ENCODE results near the gene SERPINA9.

Gene SERPINA9

GRCh38 chr14:94439453-94440057 lies 36.4 kb downstream of the SERPINA9 start:
- Histone ChIP-seq H4K20me1 (ENCODE audit: insufficient read depth, low read length) (no peaks in the 10 kb centered on the region), H3K4me1 (ENCODE audit: low read length) (no peaks in the 10 kb centered on the region), H3K4me2 (ENCODE audit: low read length) (no peak overlapping the region), H3K27ac (ENCODE audit: low read length) (no peak overlapping the region), H2AFZ (ENCODE audit: low read depth, low read length) (no peak overlapping the region), H3K9me3 (ENCODE audit: insufficient read depth, low read length) (no peaks in the 10 kb centered on the region), H3K36me3 (replicated peaks; ENCODE audit: low read depth, low read length) (no peaks in the 10 kb centered on the region), H3K9ac (ENCODE audit: low read length) (no peak overlapping the region), H3K4me3 (ENCODE audit: low read length) (no peak overlapping the region), H3K27me3 (ENCODE audit: low read depth, low read length) (no peaks in the 10 kb centered on the region), H3K79me2 (ENCODE audit: low read length) (no peaks in the 10 kb centered on the region)
- no peak for TF ChIP-seq EZH2phosphoT487 (IDR thresholded peaks at IDR 0.05; ENCODE audit: low read depth)

- Histone ChIP-seq H2AFZ (ENCODE audit: low read depth, low read length) (no peak overlapping the region), H4K20me1 (ENCODE audit: insufficient read depth, low read length) (no peaks in the 10 kb centered on the region), H3K27me3 (ENCODE audit: low read depth, low read length) (peaks cover 3% of the 10 kb centered on the region; the same call in 1 of the 2 replicates), H3K9ac (ENCODE audit: low read length) (no peak overlapping the region), H3K4me1 (ENCODE audit: low read length) (peaks cover 1% of the 10 kb centered on the region; the same call in 1 of the 2 replicates), H3K27ac (ENCODE audit: low read length) (no peak overlapping the region), H3K79me2 (ENCODE audit: low read length) (no peaks in the 10 kb centered on the region), H3K4me2 (ENCODE audit: low read length) (no peak overlapping the region), H3K4me3 (ENCODE audit: low read length) (no peak overlapping the region), H3K9me3 (ENCODE audit: insufficient read depth, low read length) (no peaks in the 10 kb centered on the region), H3K36me3 (replicated peaks; ENCODE audit: low read depth, low read length) (no peaks in the 10 kb centered on the region)
- no peak for TF ChIP-seq CTCF (IDR thresholded peaks at IDR 0.05; ENCODE audit: low read depth, low read length)
- TF ChIP-seq EZH2phosphoT487 (IDR thresholded peaks at IDR 0.05; ENCODE audit: low read depth): no peak
Observed at GRCh38 chr14:94428610-94429009, 47.4 kb downstream of the SERPINA9 start.

- H3K36me3 ChIP-seq (replicated peaks; ENCODE audit: low read depth, low read length): no peaks in the 10 kb centered on the region
- peaks cover 3% of the 10 kb centered on the region; the same call in 1 of the 2 replicates for H3K27me3 ChIP-seq (ENCODE audit: low read depth, low read length)
- H4K20me1 ChIP-seq (ENCODE audit: insufficient read depth, low read length): no peaks in the 10 kb centered on the region
- no peak overlapping the region for H3K27ac ChIP-seq (ENCODE audit: low read length)
- H3K9ac ChIP-seq (ENCODE audit: low read length): no peak overlapping the region
- peaks cover 2% of the 10 kb centered on the region; the same call in 1 of the 2 replicates for H3K4me1 ChIP-seq (ENCODE audit: low read length)
- H2AFZ ChIP-seq (ENCODE audit: low read depth, low read length): no peak overlapping the region
- no peaks in the 10 kb centered on the region for H3K9me3 ChIP-seq (ENCODE audit: insufficient read depth, low read length)
- no peak for TF ChIP-seq CTCF (IDR thresholded peaks at IDR 0.05; ENCODE audit: low read depth, low read length)
- no peak for TF ChIP-seq EZH2phosphoT487 (IDR thresholded peaks at IDR 0.05; ENCODE audit: low read depth)
- H3K4me2 ChIP-seq (ENCODE audit: low read length): no peak overlapping the region
- H3K79me2 ChIP-seq (ENCODE audit: low read length): no peaks in the 10 kb centered on the region
- no peak overlapping the region for H3K4me3 ChIP-seq (ENCODE audit: low read length)
Observed at GRCh38 chr14:94427016-94427613, 48.9 kb downstream of the SERPINA9 start.

GRCh38 chr14:94426526-94426925 lies 49.5 kb downstream of the SERPINA9 start:
- Histone ChIP-seq H3K4me2 (ENCODE audit: low read length) (no peak overlapping the region), H3K27me3 (ENCODE audit: low read depth, low read length) (peaks cover 3% of the 10 kb centered on the region; the same call in 1 of the 2 replicates), H3K9ac (ENCODE audit: low read length) (no peak overlapping the region), H3K9me3 (ENCODE audit: insufficient read depth, low read length) (no peaks in the 10 kb centered on the region), H3K27ac (ENCODE audit: low read length) (no peak overlapping the region), H3K4me1 (ENCODE audit: low read length) (peaks cover 2% of the 10 kb centered on the region; the same call in 1 of the 2 replicates), H3K79me2 (ENCODE audit: low read length) (no peaks in the 10 kb centered on the region), H4K20me1 (ENCODE audit: insufficient read depth, low read length) (no peaks in the 10 kb centered on the region), H2AFZ (ENCODE audit: low read depth, low read length) (no peak overlapping the region), H3K4me3 (ENCODE audit: low read length) (no peak overlapping the region), H3K36me3 (replicated peaks; ENCODE audit: low read depth, low read length) (no peaks in the 10 kb centered on the region)
- no peak for TF ChIP-seq EZH2phosphoT487 (IDR thresholded peaks at IDR 0.05; ENCODE audit: low read depth)
- no peak for TF ChIP-seq CTCF (IDR thresholded peaks at IDR 0.05; ENCODE audit: low read depth, low read length)

Measured in OCI-LY3 (cell line).